Epidermal melanocyte (primary cell): Measurements from ENCODE around the gene DNASE2B.

Experiments used
- DNase-seq: peaks from one replicate; pipeline ENCODE4 v3.0.0; 2011; ENCODE audit warnings: low spot score; ENCODE audit not compliant: insufficient read length

Gene DNASE2B

GRCh38 chr1:84398175-84399155 is at the start of gene DNASE2B:
Gene DNASE2B, plus strand, starts transcription at chr1:84398484. Its CDS starts 81 bp downstream, at chr1:84398565.
- no peak for DNase-seq

- DNase-seq, result no peak
Observed at GRCh38 chr1:84348759-84349158, 49.5 kb upstream of the DNASE2B start.

- DNase-seq, result no peak
Observed at GRCh38 chr1:84350104-84350503, 48.2 kb upstream of the DNASE2B start.

GRCh38 chr1:84350550-84350949 is 47.7 kb upstream of the DNASE2B start:
- no peak for DNase-seq

- DNase-seq, result no peak
Observed at GRCh38 chr1:84352298-84353106, 45.8 kb upstream of the DNASE2B start.

GRCh38 chr1:84353695-84354094 is 44.6 kb upstream of the DNASE2B start:
- no peak for DNase-seq

GRCh38 chr1:84355556-84355955 is 42.7 kb upstream of the DNASE2B start:
- DNase-seq, result no peak

GRCh38 chr1:84356881-84357280 is 41.4 kb upstream of the DNASE2B start:
- DNase-seq, result no peak

- DNase-seq, result no peak
Observed at GRCh38 chr1:84358695-84359094, 39.6 kb upstream of the DNASE2B start.

GRCh38 chr1:84360316-84360715 is 38.0 kb upstream of the DNASE2B start:
- no peak for DNase-seq

GRCh38 chr1:84361796-84362195 is 36.5 kb upstream of the DNASE2B start:
- no peak for DNase-seq

GRCh38 chr1:84363019-84363418 is 35.3 kb upstream of the DNASE2B start:
- DNase-seq, result peak; percentile 69

- no peak for DNase-seq
Observed at GRCh38 chr1:84363622-84364021, 34.7 kb upstream of the DNASE2B start.

- peak; percentile 52 for DNase-seq
Observed at GRCh38 chr1:84365225-84366221, 32.8 kb upstream of the DNASE2B start.

GRCh38 chr1:84366786-84367185 is 31.5 kb upstream of the DNASE2B start:
- DNase-seq, result no peak

- DNase-seq, result no peak
Observed at GRCh38 chr1:84367219-84367618, 31.1 kb upstream of the DNASE2B start.

- no peak for DNase-seq
Observed at GRCh38 chr1:84368441-84368840, 29.8 kb upstream of the DNASE2B start.

GRCh38 chr1:84370266-84370665 is 28.0 kb upstream of the DNASE2B start:
- DNase-seq, result no peak

GRCh38 chr1:84370831-84371394 is 27.4 kb upstream of the DNASE2B start:
- DNase-seq, result no peak

GRCh38 chr1:84373436-84374141 is 24.7 kb upstream of the DNASE2B start:
- no peak for DNase-seq
